HL-60 (cell line): ENCODE data around the gene PTPRR.

Experiments used
- DNase-seq, 2 experiments: peaks; one replicate each; pipeline ENCODE4 v3.0.0-alpha.2; 2010 to 2020; ENCODE audit warnings: low read depth in 1 of 2, low spot score in 1 of 2
- H3K27ac ChIP-seq: fragments of 250-450 bp; sonication (Bioruptor Pico); replicated peaks from 2 replicates; pipeline ENCODE4 v1.5.1; 2020; ENCODE audit warnings: mild to moderate bottlenecking, moderate library complexity
- H3K27me3 ChIP-seq: fragments of 250-450 bp; sonication (Bioruptor Pico); 2 replicates; pipeline ENCODE4 v1.5.1; 2021; ENCODE audit warnings: mild to moderate bottlenecking, moderate library complexity; ENCODE audit not compliant: insufficient read depth, poor library complexity, severe bottlenecking
- H3K4me3 ChIP-seq: replicated peaks from 2 replicates; pipeline ENCODE4 v1.5.1; 2011; ENCODE audit warnings: mild to moderate bottlenecking, control low read depth, low read length; ENCODE audit not compliant: insufficient read depth
- GABPA ChIP-seq: IDR thresholded peaks from 2 replicates; pipeline ENCODE4 v1.6.1; 2012; ENCODE audit warnings: low read depth
- POLR2AphosphoS5 ChIP-seq: IDR thresholded peaks from 2 replicates; pipeline ENCODE4 v1.6.1; 2012; ENCODE audit warnings: low read depth
- SPI1 ChIP-seq: IDR thresholded peaks from 2 replicates; pipeline ENCODE4 v1.6.1; 2012; ENCODE audit warnings: low read depth, mild to moderate bottlenecking, borderline replicate concordance
- TF ChIP-seq, protein P1 (sequence below): IDR thresholded peaks from 2 replicates; pipeline ENCODE4 v1.6.1; 2012; ENCODE audit warnings: low read depth; ENCODE audit not compliant: insufficient replicate concordance
- TF ChIP-seq, protein P2 (sequence below): IDR thresholded peaks from one replicate; pipeline ENCODE4 v1.5.1; 2011; ENCODE audit warnings: low read length, control low read depth, inconsistent platforms; ENCODE audit not compliant: insufficient read depth

The PTPRR gene

DNA sequence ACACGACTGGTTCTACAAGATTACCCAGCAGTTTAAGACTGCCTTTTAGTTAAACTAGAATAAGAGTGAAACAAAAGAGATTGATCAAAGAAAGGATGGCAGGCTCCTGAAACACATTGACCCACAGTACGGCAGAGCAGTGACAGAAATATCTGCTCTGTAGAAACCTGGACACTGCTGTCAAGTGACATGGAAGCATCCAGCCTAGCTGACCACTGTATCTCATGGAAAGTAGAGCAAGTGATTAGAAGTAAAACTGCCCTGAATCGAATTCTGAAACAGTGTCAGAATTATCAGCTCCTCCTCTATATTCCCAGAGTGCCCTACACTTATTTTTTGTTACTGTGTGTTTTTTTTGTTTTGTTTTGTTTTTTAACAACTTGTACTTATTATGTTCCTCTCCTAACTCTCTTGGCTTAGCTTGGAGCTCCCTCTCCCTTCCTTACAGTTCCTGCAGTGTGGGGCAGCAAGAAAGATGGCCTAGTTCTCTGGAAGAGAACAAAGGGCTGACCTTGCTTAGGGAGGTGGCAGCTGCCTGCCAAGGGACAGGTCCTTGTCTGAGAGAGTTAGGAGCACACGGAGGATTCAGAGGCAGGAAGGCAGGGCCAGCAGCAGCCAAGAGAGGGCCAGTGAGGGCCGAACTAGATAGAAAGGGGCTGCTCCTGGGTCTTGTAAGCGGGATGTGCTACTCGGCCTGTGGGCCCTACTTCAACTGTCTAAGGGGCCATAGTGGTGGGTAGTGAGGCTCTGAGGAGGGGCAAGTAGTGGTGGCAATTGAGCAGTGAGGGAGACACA, 97.2 kb downstream of the PTPRR start:
- no peak for DNase-seq
- no peak for TF ChIP-seq POLR2AphosphoS5
- TF ChIP-seq, protein P1, sequence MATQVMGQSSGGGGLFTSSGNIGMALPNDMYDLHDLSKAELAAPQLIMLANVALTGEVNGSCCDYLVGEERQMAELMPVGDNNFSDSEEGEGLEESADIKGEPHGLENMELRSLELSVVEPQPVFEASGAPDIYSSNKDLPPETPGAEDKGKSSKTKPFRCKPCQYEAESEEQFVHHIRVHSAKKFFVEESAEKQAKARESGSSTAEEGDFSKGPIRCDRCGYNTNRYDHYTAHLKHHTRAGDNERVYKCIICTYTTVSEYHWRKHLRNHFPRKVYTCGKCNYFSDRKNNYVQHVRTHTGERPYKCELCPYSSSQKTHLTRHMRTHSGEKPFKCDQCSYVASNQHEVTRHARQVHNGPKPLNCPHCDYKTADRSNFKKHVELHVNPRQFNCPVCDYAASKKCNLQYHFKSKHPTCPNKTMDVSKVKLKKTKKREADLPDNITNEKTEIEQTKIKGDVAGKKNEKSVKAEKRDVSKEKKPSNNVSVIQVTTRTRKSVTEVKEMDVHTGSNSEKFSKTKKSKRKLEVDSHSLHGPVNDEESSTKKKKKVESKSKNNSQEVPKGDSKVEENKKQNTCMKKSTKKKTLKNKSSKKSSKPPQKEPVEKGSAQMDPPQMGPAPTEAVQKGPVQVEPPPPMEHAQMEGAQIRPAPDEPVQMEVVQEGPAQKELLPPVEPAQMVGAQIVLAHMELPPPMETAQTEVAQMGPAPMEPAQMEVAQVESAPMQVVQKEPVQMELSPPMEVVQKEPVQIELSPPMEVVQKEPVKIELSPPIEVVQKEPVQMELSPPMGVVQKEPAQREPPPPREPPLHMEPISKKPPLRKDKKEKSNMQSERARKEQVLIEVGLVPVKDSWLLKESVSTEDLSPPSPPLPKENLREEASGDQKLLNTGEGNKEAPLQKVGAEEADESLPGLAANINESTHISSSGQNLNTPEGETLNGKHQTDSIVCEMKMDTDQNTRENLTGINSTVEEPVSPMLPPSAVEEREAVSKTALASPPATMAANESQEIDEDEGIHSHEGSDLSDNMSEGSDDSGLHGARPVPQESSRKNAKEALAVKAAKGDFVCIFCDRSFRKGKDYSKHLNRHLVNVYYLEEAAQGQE: no peak
- TF ChIP-seq SPI1: no peak
- TF ChIP-seq, protein P2, sequence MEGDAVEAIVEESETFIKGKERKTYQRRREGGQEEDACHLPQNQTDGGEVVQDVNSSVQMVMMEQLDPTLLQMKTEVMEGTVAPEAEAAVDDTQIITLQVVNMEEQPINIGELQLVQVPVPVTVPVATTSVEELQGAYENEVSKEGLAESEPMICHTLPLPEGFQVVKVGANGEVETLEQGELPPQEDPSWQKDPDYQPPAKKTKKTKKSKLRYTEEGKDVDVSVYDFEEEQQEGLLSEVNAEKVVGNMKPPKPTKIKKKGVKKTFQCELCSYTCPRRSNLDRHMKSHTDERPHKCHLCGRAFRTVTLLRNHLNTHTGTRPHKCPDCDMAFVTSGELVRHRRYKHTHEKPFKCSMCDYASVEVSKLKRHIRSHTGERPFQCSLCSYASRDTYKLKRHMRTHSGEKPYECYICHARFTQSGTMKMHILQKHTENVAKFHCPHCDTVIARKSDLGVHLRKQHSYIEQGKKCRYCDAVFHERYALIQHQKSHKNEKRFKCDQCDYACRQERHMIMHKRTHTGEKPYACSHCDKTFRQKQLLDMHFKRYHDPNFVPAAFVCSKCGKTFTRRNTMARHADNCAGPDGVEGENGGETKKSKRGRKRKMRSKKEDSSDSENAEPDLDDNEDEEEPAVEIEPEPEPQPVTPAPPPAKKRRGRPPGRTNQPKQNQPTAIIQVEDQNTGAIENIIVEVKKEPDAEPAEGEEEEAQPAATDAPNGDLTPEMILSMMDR: no peak
- TF ChIP-seq GABPA: no peak
- no peak overlapping the region for H3K27ac ChIP-seq
- no peaks in the 10 kb centered on the region for H3K27me3 ChIP-seq
- no peak overlapping the region for H3K4me3 ChIP-seq

DNA sequence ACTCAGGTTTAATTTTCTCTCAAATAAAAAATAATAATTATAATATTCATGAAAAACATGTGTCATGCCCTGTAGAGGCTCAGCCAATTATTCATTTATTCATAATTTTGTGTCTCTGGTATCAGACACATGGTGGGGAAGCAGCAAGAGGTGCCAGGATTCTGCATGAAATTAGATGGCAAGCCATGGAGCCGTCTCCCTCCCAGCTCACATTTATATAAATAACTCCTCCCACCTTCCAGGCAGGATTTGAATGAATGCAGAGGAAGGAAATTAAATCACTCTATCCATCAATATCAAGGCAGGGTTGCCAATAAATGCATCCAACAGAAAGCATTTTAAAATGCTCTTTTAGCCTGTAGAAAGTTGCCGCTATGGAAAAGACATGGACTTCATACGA, 98.1 kb downstream of the PTPRR start:
- H3K27me3 ChIP-seq: no peaks in the 10 kb centered on the region
- TF ChIP-seq GABPA (no peak), POLR2AphosphoS5 (no peak), SPI1 (no peak)
- TF ChIP-seq, protein P2: no peak
- TF ChIP-seq, protein P1: no peak
- H3K27ac ChIP-seq: no peak overlapping the region
- DNase-seq: no peak
- H3K4me3 ChIP-seq: no peak overlapping the region

DNA sequence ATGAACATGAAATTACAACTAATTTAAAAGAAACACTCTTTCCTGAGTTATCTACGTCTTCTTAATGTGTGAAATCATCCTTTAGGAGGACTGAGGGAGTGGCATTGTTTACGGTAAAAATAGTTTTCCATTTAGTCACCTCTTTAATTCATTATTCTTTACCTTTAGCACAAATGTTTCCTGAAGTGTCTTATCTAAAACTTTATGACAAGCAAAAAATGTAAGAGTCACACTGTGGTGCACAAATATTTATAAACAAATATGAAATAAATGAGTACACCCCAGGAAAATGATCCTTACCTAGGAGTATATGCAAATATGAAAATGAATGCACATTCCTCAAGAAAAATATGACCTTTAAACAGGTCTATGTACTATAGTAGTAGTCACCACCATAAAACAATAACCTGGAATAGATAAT, 104.6 kb downstream of the PTPRR start:
- Histone ChIP-seq H3K27ac (no peak overlapping the region), H3K4me3 (no peak overlapping the region), H3K27me3 (no peaks in the 10 kb centered on the region)
- DNase-seq: no peak
- TF ChIP-seq GABPA (no peak), SPI1 (no peak), POLR2AphosphoS5 (no peak)
- TF ChIP-seq, protein P1: no peak
- TF ChIP-seq, protein P2: no peak
